HG02884 (cell line): ENCODE data around the gene ADAMTSL2.

Experiments
- ATAC-seq: cut with Tn5 transposase; IDR thresholded peaks from one replicate; pipeline ENCODE4 v1.9.1; 2021; ENCODE audit warnings: mild to moderate bottlenecking, moderate library complexity; ENCODE audit not compliant: unreplicated experiment

Gene ADAMTSL2

GRCh38 chr9:133499132-133499891 lies 35.2 kb upstream of the ADAMTSL2 start:
- ATAC-seq, result no peak

- ATAC-seq, result no peak
Observed at GRCh38 chr9:133499892-133500270, 34.6 kb upstream of the ADAMTSL2 start.

- no peak for ATAC-seq
Observed at GRCh38 chr9:133502112-133502511, 32.4 kb upstream of the ADAMTSL2 start.

- no peak for ATAC-seq
Observed at GRCh38 chr9:133505186-133505830, 29.2 kb upstream of the ADAMTSL2 start.

GRCh38 chr9:133505901-133506652 lies 28.4 kb upstream of the ADAMTSL2 start:
- ATAC-seq, result no peak

- ATAC-seq, result no peak
Observed at GRCh38 chr9:133506653-133507038, 27.9 kb upstream of the ADAMTSL2 start.

GRCh38 chr9:133507246-133507965 lies 27.1 kb upstream of the ADAMTSL2 start:
- no peak for ATAC-seq

- ATAC-seq, result no peak
Observed at GRCh38 chr9:133508046-133508445, 26.5 kb upstream of the ADAMTSL2 start.

GRCh38 chr9:133509179-133510083 lies 25.1 kb upstream of the ADAMTSL2 start:
- ATAC-seq, result no peak

- no peak for ATAC-seq
Observed at GRCh38 chr9:133510926-133511505, 23.5 kb upstream of the ADAMTSL2 start.

GRCh38 chr9:133511607-133512006 lies 22.9 kb upstream of the ADAMTSL2 start:
- ATAC-seq, result no peak

GRCh38 chr9:133512253-133513213 lies 22.0 kb upstream of the ADAMTSL2 start:
- no peak for ATAC-seq

- ATAC-seq, result no peak
Observed at GRCh38 chr9:133513214-133514100, 21.0 kb upstream of the ADAMTSL2 start.

- no peak for ATAC-seq
Observed at GRCh38 chr9:133514460-133515239, 19.9 kb upstream of the ADAMTSL2 start.

- ATAC-seq, result no peak
Observed at GRCh38 chr9:133515240-133515610, 19.3 kb upstream of the ADAMTSL2 start.

GRCh38 chr9:133515615-133516255 lies 18.8 kb upstream of the ADAMTSL2 start:
- ATAC-seq, result no peak
